ENCODE data around the gene USP6. TPM values are rescaled to one million over a fixed set of nuclear protein-coding genes. Genes with fewer than 3 reads are reported as not detected.

The USP6 gene
- total and polyA plus RNA-seq, 2 experiments from 2014 or later = 0.07 to 0.11 TPM

GRCh38 chr17:5203178-5203907 lies 87.5 kb downstream of the USP6 start:
- no peaks in the 10 kb centered on the region for H4K20me1 ChIP-seq (ENCODE audit: insufficient read depth, poor library complexity, severe bottlenecking)
- no peak overlapping the region for H3K4me3 ChIP-seq
- H3K9me2 ChIP-seq (replicated peaks; ENCODE audit: insufficient read depth) = no peaks in the 10 kb centered on the region
- no peaks in the 10 kb centered on the region for H3K27me3 ChIP-seq
- H3K9me3 ChIP-seq (ENCODE audit: low read depth) = no peaks in the 10 kb centered on the region
- no peak for DNase-seq (ENCODE audit: low spot score)
- no peak overlapping the region for H2AFZ ChIP-seq
- no peaks in the 10 kb centered on the region for H3K4me1 ChIP-seq (ENCODE audit: insufficient read depth)
- H3K36me3 ChIP-seq (replicated peaks; ENCODE audit: insufficient read depth, low read depth) = no peaks in the 10 kb centered on the region
- no peak overlapping the region for H3K27ac ChIP-seq
- H3K79me2 ChIP-seq = no peaks in the 10 kb centered on the region
- 91% methylated on average over 14 of the region's 14 CpGs for whole genome bisulfite sequencing (ENCODE audit: low lambda C conversion rate, missing lambda C conversion rate)
- H3K4me2 ChIP-seq = no peak overlapping the region
- TF ChIP-seq CTCF (IDR thresholded peaks at IDR 0.05; ENCODE audit: poor library complexity) = no peak
- no peak for TF ChIP-seq EZH2phosphoT487 (IDR thresholded peaks at IDR 0.05; ENCODE audit: low read depth, severe bottlenecking, unreplicated experiment)
- no peak for TF ChIP-seq EZH2 (IDR thresholded peaks at IDR 0.05; ENCODE audit: borderline replicate concordance)

DNA sequence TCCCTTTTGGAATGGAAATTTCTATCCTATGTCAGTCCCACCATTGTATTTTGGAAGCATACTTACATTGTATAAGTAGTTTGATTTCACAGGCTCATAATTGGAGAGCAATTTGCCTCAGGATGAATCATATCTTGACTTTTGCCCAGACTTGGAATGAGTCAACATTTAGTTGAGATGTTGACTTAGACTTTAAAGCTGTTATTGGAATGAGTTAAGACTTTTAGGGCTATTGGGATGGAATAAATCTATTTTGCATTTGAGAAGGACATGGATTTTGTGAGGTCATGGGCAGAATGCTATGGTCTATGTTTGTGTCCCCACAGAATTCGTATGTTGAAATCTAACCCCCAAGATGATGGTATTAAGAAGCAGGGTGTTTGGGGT lies 88.1 kb downstream of the USP6 start:
- Histone ChIP-seq H3K4me3 (no peak overlapping the region), H3K79me2 (no peaks in the 10 kb centered on the region), H3K27ac (no peak overlapping the region), H3K27me3 (no peaks in the 10 kb centered on the region), H3K4me1 (ENCODE audit: insufficient read depth) (no peaks in the 10 kb centered on the region), H4K20me1 (ENCODE audit: insufficient read depth, poor library complexity, severe bottlenecking) (no peaks in the 10 kb centered on the region), H2AFZ (no peak overlapping the region), H3K9me2 (replicated peaks; ENCODE audit: insufficient read depth) (no peaks in the 10 kb centered on the region), H3K36me3 (replicated peaks; ENCODE audit: insufficient read depth, low read depth) (no peaks in the 10 kb centered on the region), H3K4me2 (no peak overlapping the region), H3K9me3 (ENCODE audit: low read depth) (no peaks in the 10 kb centered on the region)
- no peak for TF ChIP-seq CTCF (IDR thresholded peaks at IDR 0.05; ENCODE audit: poor library complexity)
- no peak for TF ChIP-seq EZH2phosphoT487 (IDR thresholded peaks at IDR 0.05; ENCODE audit: low read depth, severe bottlenecking, unreplicated experiment)
- no peak for TF ChIP-seq EZH2 (IDR thresholded peaks at IDR 0.05; ENCODE audit: borderline replicate concordance)
- DNase-seq (ENCODE audit: low spot score) = no peak
- 85% methylated on average over 1 of the region's 1 CpG for WGBS (ENCODE audit: low lambda C conversion rate, missing lambda C conversion rate)

DNA sequence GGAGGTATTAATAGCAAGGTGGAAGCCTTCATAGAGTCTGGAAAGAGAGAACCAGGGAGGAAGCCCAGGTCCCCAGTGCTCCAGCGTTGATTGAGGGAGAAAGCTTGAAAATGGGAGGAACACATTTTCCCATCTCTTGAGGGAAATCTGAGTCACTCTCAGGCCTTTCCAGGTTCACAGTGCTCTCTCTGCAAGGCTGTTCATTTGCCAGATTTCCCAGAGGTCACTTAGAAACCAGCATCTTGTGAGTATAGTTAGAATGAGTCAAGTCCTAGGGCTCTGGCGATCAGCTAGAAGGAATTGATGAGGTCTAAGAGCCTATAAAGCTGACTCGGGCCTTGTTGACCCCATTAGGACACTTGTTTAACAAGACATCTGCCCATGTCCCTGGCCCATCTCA lies 93.6 kb downstream of the USP6 start:
- no peak for TF ChIP-seq CTCF (IDR thresholded peaks at IDR 0.05; ENCODE audit: poor library complexity)
- TF ChIP-seq EZH2 (IDR thresholded peaks at IDR 0.05; ENCODE audit: borderline replicate concordance) = no peak
- TF ChIP-seq EZH2phosphoT487 (IDR thresholded peaks at IDR 0.05; ENCODE audit: low read depth, severe bottlenecking, unreplicated experiment) = no peak
- Histone ChIP-seq H3K4me1 (ENCODE audit: insufficient read depth) (no peaks in the 10 kb centered on the region), H3K79me2 (no peaks in the 10 kb centered on the region), H4K20me1 (ENCODE audit: insufficient read depth, poor library complexity, severe bottlenecking) (no peaks in the 10 kb centered on the region), H3K9me2 (replicated peaks; ENCODE audit: insufficient read depth) (no peaks in the 10 kb centered on the region), H3K4me2 (no peak overlapping the region), H2AFZ (no peak overlapping the region), H3K27ac (no peak overlapping the region), H3K9me3 (ENCODE audit: low read depth) (no peaks in the 10 kb centered on the region), H3K27me3 (no peaks in the 10 kb centered on the region), H3K4me3 (no peak overlapping the region), H3K36me3 (replicated peaks; ENCODE audit: insufficient read depth, low read depth) (no peaks in the 10 kb centered on the region)
- WGBS (ENCODE audit: low lambda C conversion rate, missing lambda C conversion rate) = 91% methylated on average over 3 of the region's 3 CpGs
- no peak for DNase-seq (ENCODE audit: low spot score)

Measured in hepatocyte (in vitro differentiated cells).